ENCODE results near the gene MROH8. TPM values are rescaled to one million over a fixed set of nuclear protein-coding genes. Genes with fewer than 3 reads are reported as not detected.
A peak's percentile ranks its signal among the peaks of the same experiment; 100 is the strongest.

Gene MROH8
- polyA plus RNA-seq, 1 donor (not counting 4 experiments of a cell fraction or from before 2014, with no cell fraction given), result 0.39 TPM

- Histone ChIP-seq H3K4me3 (ENCODE audit: control insufficient read depth in 2 of 3, extremely low read depth in 1 of 3, insufficient read depth in 2 of 3, low read depth in 1 of 3, low read length in 3 of 3) (no peak overlapping the region), H3K79me2 (ENCODE audit: control insufficient read depth, insufficient read depth, low read length) (peaks cover 86% of the 10 kb centered on the region), H3K9ac (ENCODE audit: control insufficient read depth, extremely low read depth, insufficient read depth, low read length) (no peak overlapping the region), H3K9me1 (ENCODE audit: control insufficient read depth, extremely low read depth, insufficient read depth, low read length) (peaks cover 2% of the 10 kb centered on the region), H3K27me3 (ENCODE audit: control insufficient read depth, extremely low read depth, insufficient read depth, low read length) (no peaks in the 10 kb centered on the region), H2AFZ (ENCODE audit: control insufficient read depth, low read length) (no peak overlapping the region), H3K36me3 (ENCODE audit: control insufficient read depth in 2 of 2, extremely low read depth in 1 of 2, insufficient read depth in 2 of 2, low read length in 2 of 2) (peaks cover 13 to 40% of the 10 kb centered on the region in 2 experiments), H3K4me1 (ENCODE audit: control insufficient read depth, extremely low read depth, insufficient read depth, low read length) (peaks cover under 1% of the 10 kb centered on the region), H4K20me1 (ENCODE audit: control insufficient read depth, extremely low read depth, insufficient read depth, low read length) (peaks cover 8% of the 10 kb centered on the region), H3K27ac (ENCODE audit: control insufficient read depth, insufficient read depth, low read length) (no peak overlapping the region), H3K9me3 (ENCODE audit: control insufficient read depth, low read depth, low read length) (no peaks in the 10 kb centered on the region), H3K4me2 (ENCODE audit: control insufficient read depth, extremely low read depth, insufficient read depth, low read depth, low read length) (no peak overlapping the region)
- dilution Hi-C loops (cut with MboI; ENCODE audit: extremely low pct_ligation_motif_present, low sequenced_read_pairs), result no loop called here
- DNase-seq (ENCODE audit: low read depth, low spot score) (no peak), FAIRE-seq (no peak)
- TF ChIP-seq EZH2 (IDR thresholded peaks at IDR 0.05; ENCODE audit: low read length), result no peak
- TF ChIP-seq CTCF (optimal IDR thresholded peaks at IDR 0.05 in 1 of 3, IDR thresholded peaks at IDR 0.05 in 1 of 3, conservative IDR thresholded peaks at IDR 0.05 in 1 of 3; ENCODE audit: extremely low read depth in 1 of 3, insufficient read depth in 2 of 3, low read length in 3 of 3), result no peak
Observed at GRCh38 chr20:37185686-37186085, 6.3 kb upstream of the MROH8 start.

- peaks cover 2% of the 10 kb centered on the region for H3K9me1 ChIP-seq (ENCODE audit: control insufficient read depth, extremely low read depth, insufficient read depth, low read length)
- no peaks in the 10 kb centered on the region for H3K27me3 ChIP-seq (ENCODE audit: control insufficient read depth, extremely low read depth, insufficient read depth, low read length)
- DNase-seq (ENCODE audit: low read depth, low spot score) (peak; percentile 26), FAIRE-seq (peak; percentile 86)
- H3K9ac ChIP-seq (ENCODE audit: control insufficient read depth, extremely low read depth, insufficient read depth, low read length), result peak overlapping the region; percentile 94
- H2AFZ ChIP-seq (ENCODE audit: control insufficient read depth, low read length), result no peak overlapping the region
- H4K20me1 ChIP-seq (ENCODE audit: control insufficient read depth, extremely low read depth, insufficient read depth, low read length), result peaks cover 11% of the 10 kb centered on the region
- peak overlapping the region; percentile 80 for H3K4me2 ChIP-seq (ENCODE audit: control insufficient read depth, extremely low read depth, insufficient read depth, low read depth, low read length)
- peaks cover 7 to 17% of the 10 kb centered on the region in 2 experiments for H3K36me3 ChIP-seq (ENCODE audit: control insufficient read depth in 2 of 2, extremely low read depth in 1 of 2, insufficient read depth in 2 of 2, low read length in 2 of 2)
- peaks cover 10% of the 10 kb centered on the region for H3K4me1 ChIP-seq (ENCODE audit: control insufficient read depth, extremely low read depth, insufficient read depth, low read length)
- H3K27ac ChIP-seq (ENCODE audit: control insufficient read depth, insufficient read depth, low read length), result peak overlapping the region; percentile 91
- peak overlapping the region; percentile 56 to 99 (median 62) for H3K4me3 ChIP-seq (ENCODE audit: control insufficient read depth in 2 of 3, extremely low read depth in 1 of 3, insufficient read depth in 2 of 3, low read depth in 1 of 3, low read length in 3 of 3)
- H3K79me2 ChIP-seq (ENCODE audit: control insufficient read depth, insufficient read depth, low read length), result peaks cover 54% of the 10 kb centered on the region
- no peaks in the 10 kb centered on the region for H3K9me3 ChIP-seq (ENCODE audit: control insufficient read depth, low read depth, low read length)
- TF ChIP-seq CTCF (optimal IDR thresholded peaks at IDR 0.05 in 1 of 3, IDR thresholded peaks at IDR 0.05 in 1 of 3, conservative IDR thresholded peaks at IDR 0.05 in 1 of 3; ENCODE audit: extremely low read depth in 1 of 3, insufficient read depth in 2 of 3, low read length in 3 of 3), result no peak
- no peak for TF ChIP-seq EZH2 (IDR thresholded peaks at IDR 0.05; ENCODE audit: low read length)
- dilution Hi-C loops (cut with MboI; ENCODE audit: extremely low pct_ligation_motif_present, low sequenced_read_pairs), result no loop called here
Observed at GRCh38 chr20:37179683-37180524, 556 bp upstream of the MROH8 start.

Data from keratinocyte (primary cell).